Stomach (tissue), 4 donors: Measurements from ENCODE around the gene MDM2.

Experiments
- CTCF ChIP-seq, 7 experiments: fragments of 450-650 bp in 4 of 7; fragments of 200-600 bp in 3 of 7; sonication (generic) in 3 of 7; IDR thresholded peaks; one replicate each; pipeline ENCODE4 v1.5.1; 2016 to 2019; ENCODE audit warnings: antibody characterized with exemption in 7 of 7, control low read depth in 2 of 7, mild to moderate bottlenecking in 1 of 7
- POLR2A ChIP-seq, 4 donors: fragments of 450-650 bp; IDR thresholded peaks; one replicate each; pipeline ENCODE4 v1.6.1; 2016; ENCODE audit warnings: antibody characterized with exemption in 4 of 4, control low read depth in 2 of 4, mild to moderate bottlenecking in 1 of 4, moderate library complexity in 1 of 4

GRCh38 chr12:68823696-68824095, 15.7 kb downstream of the MDM2 start:
- TF ChIP-seq CTCF (IDR thresholded peaks at IDR 0.05), result no peak
- no peak for TF ChIP-seq POLR2A (IDR thresholded peaks at IDR 0.05)
